Mesothelial cell of epicardium (in vitro differentiated cells): Measurements from ENCODE around the gene ATP23. TPM values are rescaled to one million over a fixed set of nuclear protein-coding genes. Genes with fewer than 3 reads are reported as not detected.

Experiments used
- DNase-seq, 2 experiments: peaks; one replicate each; pipeline ENCODE4 v3.0.0; 2021; ENCODE audit warnings: low spot score in 2 of 2; ENCODE audit not compliant: unreplicated experiment in 2 of 2
- H3K27ac Mint-ChIP-seq: 2 replicates; pipeline ENCODE4 v1.8.0; 2021; ENCODE audit warnings: mixed read lengths
- H3K27me3 Mint-ChIP-seq: 2 replicates; pipeline ENCODE4 v1.8.0; 2021; ENCODE audit warnings: low read depth, mixed read lengths
- H3K36me3 Mint-ChIP-seq: 2 replicates; pipeline ENCODE4 v1.8.0; 2021; ENCODE audit warnings: mixed read lengths
- H3K4me1 Mint-ChIP-seq: 2 replicates; pipeline ENCODE4 v1.8.0; 2021; ENCODE audit warnings: mixed read lengths
- H3K4me3 Mint-ChIP-seq: 2 replicates; pipeline ENCODE4 v1.8.0; 2021; ENCODE audit warnings: mild to moderate bottlenecking, moderate library complexity, mixed read lengths
- H3K9me3 Mint-ChIP-seq: 2 replicates; pipeline ENCODE4 v1.8.0; 2021; ENCODE audit warnings: mixed read lengths
- total RNA-seq: library from RNA; stranded (reverse); gene quantifications from 3 replicates; pipeline ENCODE4 v1.2.1, GENCODE V29; 2021
- TF ChIP-seq, protein P1 (sequence below): fragments of 200-600 bp; sonication (generic); IDR thresholded peaks from one replicate; pipeline ENCODE4 v1.5.0; 2021; ENCODE audit warnings: antibody characterized with exemption; ENCODE audit not compliant: unreplicated experiment

Gene ATP23
- total RNA-seq, 1 donor from 2014 or later, result 5.5 TPM

DNA sequence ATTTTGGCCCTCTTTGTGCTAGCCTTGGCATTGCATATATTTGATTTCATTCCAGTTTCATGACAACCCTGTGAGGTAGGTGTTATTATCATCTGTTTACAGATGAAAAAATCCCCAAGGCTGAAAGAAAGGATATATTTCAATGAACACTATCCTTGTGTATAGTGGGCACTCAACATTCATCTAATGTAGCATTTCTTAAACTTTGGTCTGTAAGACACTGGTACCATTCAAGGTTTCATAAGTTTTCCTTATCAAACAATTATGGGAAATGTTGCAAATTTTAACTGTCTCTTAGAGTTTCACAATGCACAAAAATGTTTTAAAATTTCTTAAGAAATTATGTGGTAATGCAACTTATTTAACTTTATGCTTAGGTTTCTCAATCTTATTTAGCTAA is 44.3 kb downstream of the ATP23 start:
- Mint-ChIP-seq H3K4me1 (peaks cover 2% of the 10 kb centered on the region), H3K27me3 (peaks cover 8% of the 10 kb centered on the region), H3K27ac (no peak overlapping the region), H3K9me3 (no peaks in the 10 kb centered on the region), H3K36me3 (no peaks in the 10 kb centered on the region), H3K4me3 (no peak overlapping the region)
- TF ChIP-seq, protein P1, sequence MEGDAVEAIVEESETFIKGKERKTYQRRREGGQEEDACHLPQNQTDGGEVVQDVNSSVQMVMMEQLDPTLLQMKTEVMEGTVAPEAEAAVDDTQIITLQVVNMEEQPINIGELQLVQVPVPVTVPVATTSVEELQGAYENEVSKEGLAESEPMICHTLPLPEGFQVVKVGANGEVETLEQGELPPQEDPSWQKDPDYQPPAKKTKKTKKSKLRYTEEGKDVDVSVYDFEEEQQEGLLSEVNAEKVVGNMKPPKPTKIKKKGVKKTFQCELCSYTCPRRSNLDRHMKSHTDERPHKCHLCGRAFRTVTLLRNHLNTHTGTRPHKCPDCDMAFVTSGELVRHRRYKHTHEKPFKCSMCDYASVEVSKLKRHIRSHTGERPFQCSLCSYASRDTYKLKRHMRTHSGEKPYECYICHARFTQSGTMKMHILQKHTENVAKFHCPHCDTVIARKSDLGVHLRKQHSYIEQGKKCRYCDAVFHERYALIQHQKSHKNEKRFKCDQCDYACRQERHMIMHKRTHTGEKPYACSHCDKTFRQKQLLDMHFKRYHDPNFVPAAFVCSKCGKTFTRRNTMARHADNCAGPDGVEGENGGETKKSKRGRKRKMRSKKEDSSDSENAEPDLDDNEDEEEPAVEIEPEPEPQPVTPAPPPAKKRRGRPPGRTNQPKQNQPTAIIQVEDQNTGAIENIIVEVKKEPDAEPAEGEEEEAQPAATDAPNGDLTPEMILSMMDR, result no peak
- no peak for DNase-seq

DNA sequence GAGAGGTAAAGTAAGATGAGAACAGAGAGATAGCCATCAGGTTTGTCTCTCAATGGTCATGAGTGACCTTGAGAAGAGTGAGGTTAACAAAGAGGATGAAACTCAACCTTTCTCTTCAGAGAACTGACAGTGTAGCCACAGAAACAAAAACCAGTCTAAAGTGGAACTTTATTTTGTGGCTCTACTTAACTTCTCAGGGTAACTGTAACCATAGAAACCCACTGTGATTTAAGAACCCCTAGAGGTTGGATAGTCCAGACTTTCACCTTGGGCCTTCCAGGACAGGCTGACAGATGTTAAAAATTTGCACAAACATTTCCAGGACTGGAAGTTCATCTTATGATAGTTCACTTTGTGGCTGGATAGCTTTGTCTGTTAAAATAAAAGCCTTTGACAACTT is 48.5 kb downstream of the ATP23 start:
- no peak overlapping the region for H3K4me3 Mint-ChIP-seq
- TF ChIP-seq, protein P1, result no peak
- H3K9me3 Mint-ChIP-seq, result peaks cover 3% of the 10 kb centered on the region
- no peaks in the 10 kb centered on the region for H3K4me1 Mint-ChIP-seq
- no peak for DNase-seq
- H3K36me3 Mint-ChIP-seq, result no peaks in the 10 kb centered on the region
- H3K27ac Mint-ChIP-seq, result no peak overlapping the region
- H3K27me3 Mint-ChIP-seq, result peaks cover 3% of the 10 kb centered on the region

DNA sequence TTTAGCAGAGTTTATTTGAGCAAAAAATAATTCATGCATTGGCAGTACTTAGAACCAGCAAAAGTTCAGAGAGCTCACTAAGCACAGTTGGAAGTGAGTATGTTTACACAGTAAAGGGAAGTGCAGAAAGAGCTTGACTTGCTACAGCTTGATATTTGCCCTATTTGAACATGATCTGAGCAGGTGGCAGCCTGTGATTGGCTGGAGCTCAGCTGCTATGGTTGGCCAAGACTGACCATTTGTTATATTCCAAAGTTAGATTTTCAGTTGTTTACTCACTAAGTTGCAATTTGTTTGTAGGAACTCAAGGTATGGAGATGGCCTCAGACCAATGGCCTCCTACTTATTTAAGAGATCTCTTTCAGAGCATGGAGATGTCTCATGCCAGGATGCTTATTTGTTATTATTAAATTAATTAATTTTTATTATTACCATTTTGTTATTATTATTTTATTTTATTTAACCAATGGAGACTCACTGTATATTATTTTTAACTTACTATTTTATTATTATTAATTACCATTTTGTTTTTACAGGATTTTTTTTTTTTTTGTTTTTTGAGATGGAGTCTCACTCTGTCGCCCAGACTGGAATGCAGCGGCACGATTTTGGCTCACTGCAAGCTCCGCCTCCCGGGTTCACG is 49.0 kb downstream of the ATP23 start:
- Mint-ChIP-seq H3K4me3 (no peak overlapping the region), H3K27ac (no peak overlapping the region), H3K9me3 (peaks cover 3% of the 10 kb centered on the region), H3K36me3 (no peaks in the 10 kb centered on the region), H3K4me1 (no peaks in the 10 kb centered on the region), H3K27me3 (peaks cover 3% of the 10 kb centered on the region)
- no peak for DNase-seq
- TF ChIP-seq, protein P1, result no peak

DNA sequence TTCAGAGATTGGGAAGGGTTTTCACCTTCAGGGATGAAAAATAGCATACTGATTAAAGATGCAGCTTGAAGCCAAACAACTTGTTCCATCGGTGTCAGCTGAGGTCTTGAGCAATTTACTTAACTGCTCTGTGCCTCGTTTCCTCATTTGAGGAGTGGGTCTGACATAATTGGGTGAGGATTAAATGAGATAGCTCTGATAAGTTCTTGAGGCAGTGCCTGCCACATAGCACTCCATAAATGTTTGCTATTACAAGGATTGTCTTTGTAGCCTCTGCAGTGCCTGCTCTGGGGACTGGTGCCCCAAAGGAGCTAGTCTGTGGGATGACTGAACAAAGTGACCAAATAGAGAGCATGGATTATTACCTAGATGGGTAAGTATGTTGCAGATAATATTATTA is 50.6 kb downstream of the ATP23 start:
- Mint-ChIP-seq H3K9me3 (peaks cover 16% of the 10 kb centered on the region), H3K36me3 (no peaks in the 10 kb centered on the region), H3K27me3 (peaks cover 3% of the 10 kb centered on the region), H3K4me3 (no peak overlapping the region), H3K27ac (no peak overlapping the region), H3K4me1 (no peaks in the 10 kb centered on the region)
- no peak for DNase-seq
- TF ChIP-seq, protein P1, result no peak

DNA sequence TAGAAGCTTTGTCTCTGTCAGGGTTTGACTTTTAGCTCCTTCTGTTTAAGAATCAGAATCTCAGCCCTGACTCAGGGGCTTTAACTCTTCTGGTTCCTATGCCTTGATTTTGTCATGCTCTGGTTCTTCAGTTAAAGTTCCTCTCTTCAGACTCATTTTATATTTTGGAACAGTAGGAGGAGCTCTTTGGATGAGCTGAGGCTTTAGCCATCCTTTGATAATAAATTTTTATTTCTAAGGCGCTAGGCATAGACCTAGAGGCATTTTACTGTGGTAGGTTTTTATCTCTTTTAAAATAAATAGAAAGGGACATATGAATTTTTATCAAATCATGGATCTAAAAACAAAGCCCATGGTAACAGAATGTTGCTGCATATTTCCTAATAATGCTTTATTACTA is 51.7 kb downstream of the ATP23 start:
- no peaks in the 10 kb centered on the region for H3K4me1 Mint-ChIP-seq
- H3K27ac Mint-ChIP-seq, result no peak overlapping the region
- no peak overlapping the region for H3K4me3 Mint-ChIP-seq
- H3K36me3 Mint-ChIP-seq, result no peaks in the 10 kb centered on the region
- TF ChIP-seq, protein P1, result no peak
- H3K9me3 Mint-ChIP-seq, result peaks cover 21% of the 10 kb centered on the region
- peaks cover 3% of the 10 kb centered on the region for H3K27me3 Mint-ChIP-seq
- DNase-seq, result no peak

DNA sequence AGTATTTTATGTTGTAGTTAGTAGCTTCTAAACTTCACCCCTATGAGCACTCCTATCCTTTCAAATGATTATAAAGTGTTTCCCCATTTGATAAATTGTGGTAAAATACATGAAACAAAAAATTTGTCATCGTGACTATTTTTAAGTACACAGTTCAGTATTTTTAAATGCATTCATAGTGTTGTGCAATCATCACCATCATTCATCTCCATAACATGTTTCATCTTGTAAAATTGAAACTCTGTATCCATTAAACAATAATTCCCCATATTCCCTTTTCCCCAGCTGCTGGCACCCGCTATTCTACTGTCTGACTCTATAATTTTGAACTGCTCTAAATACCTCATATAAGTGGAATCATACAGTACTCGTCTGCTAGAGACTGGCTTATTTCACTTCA is 52.5 kb downstream of the ATP23 start:
- Mint-ChIP-seq H3K4me3 (no peak overlapping the region), H3K9me3 (peaks cover 23% of the 10 kb centered on the region), H3K4me1 (no peaks in the 10 kb centered on the region), H3K27me3 (peaks cover 2% of the 10 kb centered on the region), H3K36me3 (no peaks in the 10 kb centered on the region), H3K27ac (no peak overlapping the region)
- no peak for DNase-seq
- TF ChIP-seq, protein P1, result no peak
